Erythroblast (primary cell): ENCODE results near the gene GLIS1.

Experiments
- GATA1 ChIP-seq: IDR thresholded peaks from 2 replicates; pipeline ENCODE4 v1.6.1; 2011; ENCODE audit warnings: low read depth, mild to moderate bottlenecking, control low read depth, low read length, moderate library complexity
- POLR2A ChIP-seq: IDR thresholded peaks from 2 replicates; pipeline ENCODE4 v1.6.1; 2011; ENCODE audit warnings: mild to moderate bottlenecking, low read length

- TF ChIP-seq POLR2A (no peak), GATA1 (no peak)
These were observed 85.3 kb downstream of the GLIS1 start for GRCh38 chr1:53653631-53654030.
